ENCODE results near the gene TBCK.
"Not testable (repeated sequence)": the region's sequence is repeated elsewhere in the genome, so short reads cannot be mapped to it uniquely, and the experiment has no call there.

The TBCK gene

DNA sequence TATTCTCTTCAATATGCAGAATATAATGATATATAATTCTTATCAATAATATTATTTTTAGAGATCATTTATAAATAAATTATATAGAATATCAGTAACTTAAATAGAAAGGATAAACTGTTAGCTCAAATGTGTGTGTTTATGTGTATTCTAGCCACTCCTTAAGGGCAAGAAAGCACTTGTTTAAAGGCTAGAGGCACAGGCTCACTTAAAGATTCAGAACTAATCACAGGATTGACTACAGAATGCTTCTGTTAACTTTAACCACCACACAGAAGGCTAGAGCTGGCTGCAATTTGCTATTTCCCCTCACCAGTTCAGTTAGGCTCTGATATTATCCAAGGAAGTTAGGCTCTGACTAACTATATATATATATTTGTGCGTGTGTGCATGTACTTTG lies 69.6 kb downstream of the TBCK start:
- no peak overlapping the region for H3K27ac ChIP-seq (ENCODE audit: insufficient read depth, low read length, poor library complexity, severe bottlenecking)
- peaks cover 14% of the 10 kb centered on the region for H3K36me3 ChIP-seq (ENCODE audit: control insufficient read depth, insufficient read depth, low read length)
- H3K9me3 ChIP-seq (ENCODE audit: control insufficient read depth, low read length), result no peaks in the 10 kb centered on the region
- H3K27me3 ChIP-seq (replicated peaks; ENCODE audit: control insufficient read depth, insufficient read depth, low read length, poor library complexity, severe bottlenecking), result no peaks in the 10 kb centered on the region
- no peak overlapping the region for H3K4me3 ChIP-seq (ENCODE audit: insufficient read depth, low read depth, low read length, poor library complexity, severe bottlenecking)
- no peaks in the 10 kb centered on the region for H3K4me1 ChIP-seq (ENCODE audit: control insufficient read depth, insufficient read depth, low read length, poor library complexity, severe bottlenecking)
- DNase-seq, result no peak

DNA sequence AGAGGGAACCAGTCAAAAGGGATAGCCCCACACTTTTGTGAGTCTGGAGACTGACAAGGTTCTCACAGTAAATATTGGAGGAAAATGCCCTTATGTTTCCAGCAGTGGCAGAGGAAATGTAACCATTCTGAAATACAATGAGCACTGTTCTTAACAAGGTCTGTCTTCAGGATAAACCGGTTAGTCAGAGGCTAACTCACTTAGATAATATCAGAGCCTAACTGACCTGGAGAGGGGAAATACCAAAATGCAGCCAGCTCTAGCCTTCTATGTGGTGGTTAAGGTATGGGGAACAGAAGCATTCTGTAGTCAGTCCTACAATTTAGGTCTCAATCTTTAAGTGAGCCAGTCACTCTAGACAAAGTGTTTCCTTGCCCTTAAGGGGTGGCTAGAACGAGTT lies 70.8 kb downstream of the TBCK start:
- Histone ChIP-seq H3K36me3 (ENCODE audit: control insufficient read depth, insufficient read depth, low read length) (peaks cover 14% of the 10 kb centered on the region), H3K4me3 (ENCODE audit: insufficient read depth, low read depth, low read length, poor library complexity, severe bottlenecking) (no peak overlapping the region), H3K27ac (ENCODE audit: insufficient read depth, low read length, poor library complexity, severe bottlenecking) (no peak overlapping the region), H3K4me1 (ENCODE audit: control insufficient read depth, insufficient read depth, low read length, poor library complexity, severe bottlenecking) (no peaks in the 10 kb centered on the region), H3K27me3 (replicated peaks; ENCODE audit: control insufficient read depth, insufficient read depth, low read length, poor library complexity, severe bottlenecking) (no peaks in the 10 kb centered on the region), H3K9me3 (ENCODE audit: control insufficient read depth, low read length) (no peaks in the 10 kb centered on the region)
- DNase-seq, result no peak

DNA sequence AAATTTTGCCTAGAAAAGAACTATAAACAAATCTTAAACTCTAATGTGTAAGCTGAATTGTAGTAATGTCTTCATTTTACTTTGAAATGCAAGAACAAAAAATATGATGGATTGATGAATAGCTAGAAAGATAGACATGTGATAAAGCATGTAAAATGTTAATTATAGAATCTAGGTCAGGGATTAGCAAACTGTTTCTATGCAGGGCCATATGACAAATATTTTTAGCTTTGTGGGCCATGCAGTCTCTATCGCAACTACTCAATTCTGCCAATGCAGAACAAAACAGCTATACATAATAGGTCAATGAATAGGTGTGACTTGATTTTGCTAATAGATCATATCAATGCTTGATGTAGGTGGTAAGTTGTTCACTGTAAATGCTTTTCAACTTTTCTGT lies 75.3 kb downstream of the TBCK start:
- H3K27me3 ChIP-seq (replicated peaks; ENCODE audit: control insufficient read depth, insufficient read depth, low read length, poor library complexity, severe bottlenecking), result no peaks in the 10 kb centered on the region
- H3K9me3 ChIP-seq (ENCODE audit: control insufficient read depth, low read length), result no peaks in the 10 kb centered on the region
- no peak overlapping the region for H3K4me3 ChIP-seq (ENCODE audit: insufficient read depth, low read depth, low read length, poor library complexity, severe bottlenecking)
- DNase-seq, result no peak
- H3K4me1 ChIP-seq (ENCODE audit: control insufficient read depth, insufficient read depth, low read length, poor library complexity, severe bottlenecking), result no peaks in the 10 kb centered on the region
- no peak overlapping the region for H3K27ac ChIP-seq (ENCODE audit: insufficient read depth, low read length, poor library complexity, severe bottlenecking)
- H3K36me3 ChIP-seq (ENCODE audit: control insufficient read depth, insufficient read depth, low read length), result peaks cover 6% of the 10 kb centered on the region

DNA sequence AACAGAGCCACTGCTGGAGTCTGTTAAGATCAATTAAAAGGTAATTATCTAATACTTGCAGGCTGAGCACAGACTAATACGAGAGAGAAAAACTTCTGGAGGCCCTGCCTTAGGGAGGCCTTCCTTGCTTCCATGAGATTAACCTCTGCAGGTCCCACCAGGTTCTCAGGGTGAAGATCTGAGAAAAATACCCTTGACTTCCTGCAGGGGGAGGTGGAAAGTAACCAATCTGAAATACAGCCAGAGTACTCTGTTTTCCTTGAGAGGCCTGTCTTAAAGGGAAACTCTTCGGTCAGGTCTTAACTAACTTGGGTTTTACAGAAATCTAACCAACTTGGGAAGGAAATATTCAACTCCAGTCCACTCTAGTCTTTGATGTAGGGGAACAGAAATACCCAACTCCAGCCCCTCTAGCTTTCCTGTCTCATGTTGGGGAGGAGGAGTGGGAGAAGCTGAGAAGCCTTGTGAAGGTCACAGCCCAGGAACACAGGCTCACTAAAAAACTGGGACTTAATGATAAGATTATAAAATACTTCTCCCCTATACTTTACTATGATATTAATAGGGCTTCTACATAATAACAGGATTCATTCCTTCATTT lies 77.1 kb downstream of the TBCK start:
- Histone ChIP-seq H3K4me3 (ENCODE audit: insufficient read depth, low read depth, low read length, poor library complexity, severe bottlenecking) (no peak overlapping the region), H3K9me3 (ENCODE audit: control insufficient read depth, low read length) (no peaks in the 10 kb centered on the region), H3K36me3 (ENCODE audit: control insufficient read depth, insufficient read depth, low read length) (peaks cover under 1% of the 10 kb centered on the region), H3K27me3 (replicated peaks; ENCODE audit: control insufficient read depth, insufficient read depth, low read length, poor library complexity, severe bottlenecking) (no peaks in the 10 kb centered on the region), H3K27ac (ENCODE audit: insufficient read depth, low read length, poor library complexity, severe bottlenecking) (no peak overlapping the region), H3K4me1 (ENCODE audit: control insufficient read depth, insufficient read depth, low read length, poor library complexity, severe bottlenecking) (no peaks in the 10 kb centered on the region)
- no peak for DNase-seq

DNA sequence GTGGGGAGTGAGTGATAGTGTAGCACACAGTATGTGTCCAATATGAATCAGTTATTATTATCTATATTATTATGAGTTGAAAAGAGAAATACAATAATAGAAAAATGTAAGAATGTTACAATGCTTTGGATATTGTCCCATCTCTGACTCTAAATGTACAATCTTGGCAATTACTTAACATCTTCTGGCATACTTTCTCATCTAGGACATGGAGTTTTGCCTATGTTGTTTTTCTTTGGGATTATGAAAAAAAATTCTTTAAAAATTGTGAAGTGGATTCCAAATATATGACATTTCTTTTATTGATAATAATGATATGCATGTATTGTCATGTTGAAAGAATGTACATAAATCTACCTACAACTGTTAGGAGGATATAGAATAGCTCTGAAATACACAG lies 84.1 kb downstream of the TBCK start:
- Histone ChIP-seq H3K4me3 (ENCODE audit: insufficient read depth, low read depth, low read length, poor library complexity, severe bottlenecking) (no peak overlapping the region), H3K36me3 (ENCODE audit: control insufficient read depth, insufficient read depth, low read length) (peaks cover 29% of the 10 kb centered on the region), H3K9me3 (ENCODE audit: control insufficient read depth, low read length) (no peaks in the 10 kb centered on the region), H3K27ac (ENCODE audit: insufficient read depth, low read length, poor library complexity, severe bottlenecking) (no peak overlapping the region), H3K4me1 (ENCODE audit: control insufficient read depth, insufficient read depth, low read length, poor library complexity, severe bottlenecking) (no peaks in the 10 kb centered on the region), H3K27me3 (replicated peaks; ENCODE audit: control insufficient read depth, insufficient read depth, low read length, poor library complexity, severe bottlenecking) (no peaks in the 10 kb centered on the region)
- no peak for DNase-seq

DNA sequence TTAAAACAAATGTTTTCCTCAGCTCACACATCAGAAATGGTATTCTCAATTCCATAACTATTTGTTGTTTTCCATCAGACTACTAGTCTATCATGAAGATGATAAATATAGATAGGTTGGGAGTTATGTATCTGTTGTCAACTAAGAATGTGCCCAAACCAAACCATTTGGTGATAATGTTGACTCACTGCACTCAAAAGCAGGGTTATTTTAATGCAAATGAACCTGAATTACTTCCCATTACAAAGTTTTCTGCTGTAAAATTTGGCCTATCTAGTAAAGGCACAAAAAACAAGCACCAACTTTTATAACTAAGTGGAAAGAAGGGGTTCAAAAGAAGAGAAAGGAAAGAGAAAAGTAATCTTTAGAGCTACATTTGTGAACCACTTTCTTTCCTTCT lies 93.5 kb downstream of the TBCK start:
- Histone ChIP-seq H3K9me3 (ENCODE audit: control insufficient read depth, low read length) (no peaks in the 10 kb centered on the region), H3K27ac (ENCODE audit: insufficient read depth, low read length, poor library complexity, severe bottlenecking) (no peak overlapping the region), H3K36me3 (ENCODE audit: control insufficient read depth, insufficient read depth, low read length) (peaks cover 3% of the 10 kb centered on the region), H3K27me3 (replicated peaks; ENCODE audit: control insufficient read depth, insufficient read depth, low read length, poor library complexity, severe bottlenecking) (no peaks in the 10 kb centered on the region), H3K4me3 (ENCODE audit: insufficient read depth, low read depth, low read length, poor library complexity, severe bottlenecking) (no peak overlapping the region), H3K4me1 (ENCODE audit: control insufficient read depth, insufficient read depth, low read length, poor library complexity, severe bottlenecking) (no peaks in the 10 kb centered on the region)
- DNase-seq, result no peak

DNA sequence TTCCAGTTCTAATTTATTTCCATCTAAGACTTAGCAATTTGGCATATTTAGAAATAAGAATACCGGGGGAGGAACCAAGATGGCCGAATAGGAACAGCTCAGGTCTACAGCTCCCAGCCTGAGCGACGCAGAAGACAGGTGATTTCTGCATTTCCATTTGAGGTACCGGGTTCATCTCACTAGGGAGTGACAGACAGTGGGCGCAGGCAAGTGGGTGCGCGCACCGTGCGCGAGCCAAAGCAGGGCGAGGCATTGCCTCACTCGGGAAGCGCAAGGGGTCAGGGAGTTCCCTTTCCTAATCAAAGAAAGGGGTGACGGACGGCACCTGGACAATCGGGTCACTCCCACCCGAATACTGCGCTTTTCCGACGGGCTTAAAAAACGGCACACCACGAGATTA lies 102.7 kb downstream of the TBCK start:
- not testable (repeated sequence) for H3K4me1 ChIP-seq (ENCODE audit: control insufficient read depth, insufficient read depth, low read length, poor library complexity, severe bottlenecking); DNase-seq; H3K27me3 ChIP-seq (replicated peaks; ENCODE audit: control insufficient read depth, insufficient read depth, low read length, poor library complexity, severe bottlenecking); H3K27ac ChIP-seq (ENCODE audit: insufficient read depth, low read length, poor library complexity, severe bottlenecking); H3K9me3 ChIP-seq (ENCODE audit: control insufficient read depth, low read length); H3K36me3 ChIP-seq (ENCODE audit: control insufficient read depth, insufficient read depth, low read length); H3K4me3 ChIP-seq (ENCODE audit: insufficient read depth, low read depth, low read length, poor library complexity, severe bottlenecking)

DNA sequence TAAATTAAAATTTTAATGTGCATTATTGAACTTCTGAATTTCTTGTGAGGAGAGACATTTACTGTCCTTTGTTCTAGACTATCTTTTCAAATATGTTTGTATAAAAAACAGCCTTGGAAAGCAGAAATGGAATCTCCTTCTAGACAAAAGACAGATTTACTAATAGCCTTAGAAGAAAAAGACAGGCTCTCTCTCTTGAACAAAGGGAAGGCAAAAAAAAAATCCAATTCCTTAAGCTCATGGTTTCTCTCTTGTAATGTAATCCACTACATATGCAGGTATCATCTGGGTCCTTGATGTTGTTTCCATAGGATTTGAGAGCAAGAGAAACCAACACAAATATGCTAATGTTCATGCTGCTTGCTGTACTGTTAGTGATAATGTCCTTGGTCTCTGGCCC lies 106.0 kb downstream of the TBCK start:
- H3K4me1 ChIP-seq (ENCODE audit: control insufficient read depth, insufficient read depth, low read length, poor library complexity, severe bottlenecking), result no peaks in the 10 kb centered on the region
- no peaks in the 10 kb centered on the region for H3K27me3 ChIP-seq (replicated peaks; ENCODE audit: control insufficient read depth, insufficient read depth, low read length, poor library complexity, severe bottlenecking)
- H3K27ac ChIP-seq (ENCODE audit: insufficient read depth, low read length, poor library complexity, severe bottlenecking), result no peak overlapping the region
- no peaks in the 10 kb centered on the region for H3K9me3 ChIP-seq (ENCODE audit: control insufficient read depth, low read length)
- no peak overlapping the region for H3K4me3 ChIP-seq (ENCODE audit: insufficient read depth, low read depth, low read length, poor library complexity, severe bottlenecking)
- no peak for DNase-seq
- H3K36me3 ChIP-seq (ENCODE audit: control insufficient read depth, insufficient read depth, low read length), result peaks cover 9% of the 10 kb centered on the region

DNA sequence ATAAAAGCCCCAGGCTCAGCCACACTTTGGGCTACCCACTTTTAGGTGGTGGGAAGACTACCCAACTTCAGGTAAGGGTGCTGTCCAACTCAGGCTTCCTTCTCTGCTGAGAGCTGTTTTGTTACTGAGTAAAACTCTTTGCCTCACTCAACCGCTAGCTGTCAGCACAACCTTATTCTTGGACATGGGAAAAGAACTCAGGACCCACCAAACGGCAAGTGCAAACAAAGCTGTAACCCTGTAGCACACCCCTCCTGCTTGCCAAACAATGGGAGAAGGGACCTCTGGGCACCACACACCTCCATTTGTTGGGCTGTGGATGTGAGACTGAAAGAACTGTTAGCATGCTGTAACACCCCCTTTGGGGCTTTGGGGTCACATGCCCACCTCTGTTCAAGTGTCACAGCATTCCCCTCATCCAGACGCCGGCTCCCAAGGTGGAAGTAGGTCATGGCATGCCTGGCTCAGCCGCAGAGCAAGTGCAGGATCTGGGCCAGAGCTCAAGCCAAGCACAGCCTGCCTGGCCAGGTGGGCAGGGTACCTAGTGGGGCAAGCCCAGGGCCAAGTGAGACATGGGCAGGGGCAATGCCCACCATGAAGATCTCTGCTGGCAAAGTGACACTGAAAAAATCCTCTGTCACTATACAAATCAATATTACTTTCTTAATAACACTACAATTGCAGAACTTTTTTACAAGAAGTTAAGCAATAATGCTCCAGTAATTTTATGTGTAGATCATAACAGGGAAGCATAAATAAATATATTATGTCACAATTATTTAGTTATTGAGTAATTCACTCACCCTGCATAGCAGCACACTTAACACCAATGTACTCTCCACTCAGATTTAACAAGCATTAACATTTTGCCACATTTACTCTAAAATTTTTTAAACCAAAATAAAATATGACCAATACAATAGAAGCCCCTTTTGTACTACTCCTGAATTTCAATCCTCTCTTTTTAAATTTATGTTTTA lies 107.2 kb downstream of the TBCK start:
- DNase-seq, result no peak
- H3K36me3 ChIP-seq (ENCODE audit: control insufficient read depth, insufficient read depth, low read length), result peaks cover 9% of the 10 kb centered on the region
- H3K9me3 ChIP-seq (ENCODE audit: control insufficient read depth, low read length), result no peaks in the 10 kb centered on the region
- no peaks in the 10 kb centered on the region for H3K4me1 ChIP-seq (ENCODE audit: control insufficient read depth, insufficient read depth, low read length, poor library complexity, severe bottlenecking)
- H3K4me3 ChIP-seq (ENCODE audit: insufficient read depth, low read depth, low read length, poor library complexity, severe bottlenecking), result no peak overlapping the region
- no peaks in the 10 kb centered on the region for H3K27me3 ChIP-seq (replicated peaks; ENCODE audit: control insufficient read depth, insufficient read depth, low read length, poor library complexity, severe bottlenecking)
- no peak overlapping the region for H3K27ac ChIP-seq (ENCODE audit: insufficient read depth, low read length, poor library complexity, severe bottlenecking)

DNA sequence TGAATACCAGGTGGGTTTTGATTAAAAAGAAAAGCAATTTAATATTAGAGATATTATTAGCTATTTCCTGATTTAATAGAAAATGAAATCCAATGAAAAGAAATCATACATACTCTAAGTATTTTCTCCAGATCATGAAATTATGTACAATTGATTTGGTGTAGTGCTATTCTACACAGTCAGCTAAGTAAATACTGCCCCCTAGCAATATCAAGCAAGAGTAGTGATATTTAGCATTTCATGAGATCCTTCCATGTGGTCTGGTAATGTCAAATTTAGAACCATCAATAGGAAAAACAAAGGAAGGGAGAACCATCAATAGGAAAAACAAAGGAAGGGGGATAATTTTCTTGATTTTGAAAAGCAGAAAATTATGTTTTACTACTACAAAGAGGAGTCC lies 114.6 kb downstream of the TBCK start:
- Histone ChIP-seq H3K4me1 (ENCODE audit: control insufficient read depth, insufficient read depth, low read length, poor library complexity, severe bottlenecking) (no peaks in the 10 kb centered on the region), H3K36me3 (ENCODE audit: control insufficient read depth, insufficient read depth, low read length) (no peaks in the 10 kb centered on the region)
- no peak for DNase-seq

More for the DNA sequence above, 114.6 kb downstream of the TBCK start:
- Histone ChIP-seq H3K27ac (ENCODE audit: insufficient read depth, low read length, poor library complexity, severe bottlenecking) (no peak overlapping the region), H3K4me3 (ENCODE audit: insufficient read depth, low read depth, low read length, poor library complexity, severe bottlenecking) (no peak overlapping the region), H3K9me3 (ENCODE audit: control insufficient read depth, low read length) (no peaks in the 10 kb centered on the region), H3K27me3 (replicated peaks; ENCODE audit: control insufficient read depth, insufficient read depth, low read length, poor library complexity, severe bottlenecking) (no peaks in the 10 kb centered on the region)

All from effector memory CD4-positive, alpha-beta T cell (primary cell).